Measurements from ENCODE around the gene HAPLN1.

GRCh38 chr5:83686251-83686650 lies 34.4 kb downstream of the HAPLN1 start:
- TF ChIP-seq CTCF (IDR thresholded peaks at IDR 0.05) (no peak), FOXM1 (IDR thresholded peaks at IDR 0.05; ENCODE audit: low read depth) (no peak), ZBTB33 (IDR thresholded peaks at IDR 0.05; ENCODE audit: borderline replicate concordance, low read depth) (no peak), POLR2AphosphoS5 (IDR thresholded peaks at IDR 0.05; ENCODE audit: low read depth, low read length) (no peak), EZH2phosphoT487 (IDR thresholded peaks at IDR 0.05; ENCODE audit: borderline replicate concordance, low read depth) (no peak), MAX (IDR thresholded peaks at IDR 0.05; ENCODE audit: low read depth) (no peak), REST (IDR thresholded peaks at IDR 0.05; ENCODE audit: low read depth, low read length) (no peak), EP300 (IDR thresholded peaks at IDR 0.05; ENCODE audit: borderline replicate concordance in 1 of 2, low read depth in 1 of 2, low read length in 1 of 2) (no peak), NFIC (IDR thresholded peaks at IDR 0.05; ENCODE audit: borderline replicate concordance) (no peak), SMC3 (IDR thresholded peaks at IDR 0.05; ENCODE audit: low read depth, low read length) (no peak), CHD2 (IDR thresholded peaks at IDR 0.05; ENCODE audit: low read length, partially characterized antibody) (no peak)

Data from SK-N-SH (cell line).